GOT3 (cell line): ENCODE data around the gene PLEKHO2.
"Not testable (repeated sequence)": the region's sequence is repeated elsewhere in the genome, so short reads cannot be mapped to it uniquely, and the experiment has no call there.

Experiments
- DNase-seq: peaks from one replicate; lab custom pipeline; 2025; ENCODE audit warnings: mixed read lengths; lab: John Stamatoyannopoulos, UW

PLEKHO2 gene, protein sequence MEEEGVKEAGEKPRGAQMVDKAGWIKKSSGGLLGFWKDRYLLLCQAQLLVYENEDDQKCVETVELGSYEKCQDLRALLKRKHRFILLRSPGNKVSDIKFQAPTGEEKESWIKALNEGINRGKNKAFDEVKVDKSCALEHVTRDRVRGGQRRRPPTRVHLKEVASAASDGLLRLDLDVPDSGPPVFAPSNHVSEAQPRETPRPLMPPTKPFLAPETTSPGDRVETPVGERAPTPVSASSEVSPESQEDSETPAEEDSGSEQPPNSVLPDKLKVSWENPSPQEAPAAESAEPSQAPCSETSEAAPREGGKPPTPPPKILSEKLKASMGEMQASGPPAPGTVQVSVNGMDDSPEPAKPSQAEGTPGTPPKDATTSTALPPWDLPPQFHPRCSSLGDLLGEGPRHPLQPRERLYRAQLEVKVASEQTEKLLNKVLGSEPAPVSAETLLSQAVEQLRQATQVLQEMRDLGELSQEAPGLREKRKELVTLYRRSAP

DNA sequence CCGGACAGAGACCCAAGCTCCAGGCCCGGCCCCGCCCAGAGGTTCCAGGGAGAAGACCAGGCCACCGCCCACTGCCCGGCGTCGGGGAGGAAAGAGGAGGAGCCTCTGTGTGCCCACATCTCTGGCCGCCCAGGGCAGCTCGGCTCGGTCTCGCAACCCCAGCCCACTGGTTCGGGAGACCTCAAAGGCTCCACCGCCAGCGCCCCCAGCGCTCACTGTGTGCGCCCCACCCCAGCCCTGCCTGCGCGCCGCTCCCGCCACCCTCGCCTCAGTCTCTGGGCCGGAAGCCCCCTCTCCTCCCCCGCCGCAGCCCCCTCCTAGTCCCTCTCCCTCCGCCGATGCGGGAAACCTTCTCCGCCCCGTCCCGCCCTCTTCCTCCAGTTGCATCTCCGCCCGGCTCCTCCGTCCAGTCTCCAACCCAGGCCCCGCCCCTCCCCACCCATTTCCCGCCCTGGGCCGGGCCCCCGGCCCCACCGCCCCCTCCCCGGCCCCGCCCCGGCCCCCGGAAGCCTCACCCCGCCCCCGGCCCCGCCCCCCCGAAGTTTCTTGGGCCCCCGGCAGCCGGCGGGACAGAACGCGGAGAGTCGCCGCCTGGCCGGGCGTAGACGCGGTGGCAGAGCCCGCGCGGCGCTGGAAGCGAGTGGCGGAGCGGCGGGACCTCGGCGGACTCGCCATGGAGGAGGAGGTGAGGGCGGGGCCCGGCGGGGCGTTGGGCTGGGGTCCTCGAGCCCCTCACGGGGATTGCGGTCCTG is at the start of gene PLEKHO2:
PLEKHO2 (plus strand) TSS at position 572 of the 752 bp plus-strand sequence; CDS start at position 674, 102 bp downstream.
- peak; percentile 93 for DNase-seq

DNA sequence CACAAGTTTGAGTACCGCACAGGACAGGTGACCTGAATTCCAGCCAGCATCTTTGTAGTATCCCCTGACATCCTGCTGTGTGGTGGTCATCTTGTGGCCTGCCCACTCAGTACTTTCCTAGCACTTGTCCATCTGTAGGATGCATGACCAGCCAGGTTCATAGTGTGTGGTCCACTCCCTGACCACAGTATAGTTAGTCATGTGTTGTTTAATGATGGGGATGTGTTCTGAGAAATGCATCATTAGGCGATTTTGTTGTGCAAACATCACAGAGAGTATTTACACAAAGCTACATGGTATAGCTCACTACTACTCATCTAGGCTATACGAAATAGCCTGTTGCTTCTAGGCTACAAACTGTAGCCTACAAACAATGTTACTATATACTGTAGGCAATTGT is 49.4 kb upstream of the PLEKHO2 start:
- DNase-seq, result no peak

DNA sequence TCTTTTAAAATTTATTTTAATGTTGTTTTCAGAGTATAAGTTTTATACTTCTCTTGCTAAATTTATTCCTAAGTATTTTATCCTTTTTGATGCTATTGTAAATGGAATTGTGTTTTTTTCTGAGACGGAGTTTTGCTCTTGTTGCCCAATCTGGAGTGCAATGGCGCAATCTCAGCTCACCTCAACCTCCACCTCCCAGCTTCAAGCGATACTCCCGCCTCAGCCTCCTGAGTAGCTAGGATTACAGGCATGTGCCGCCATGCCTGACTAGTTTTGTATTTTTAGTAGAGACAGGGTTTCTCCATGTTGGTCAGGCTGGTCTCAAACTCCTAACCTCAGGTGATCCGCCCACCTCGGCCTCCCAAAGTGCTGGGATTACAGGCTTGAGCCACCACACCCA is 46.4 kb upstream of the PLEKHO2 start:
- DNase-seq, result not testable (repeated sequence)

DNA sequence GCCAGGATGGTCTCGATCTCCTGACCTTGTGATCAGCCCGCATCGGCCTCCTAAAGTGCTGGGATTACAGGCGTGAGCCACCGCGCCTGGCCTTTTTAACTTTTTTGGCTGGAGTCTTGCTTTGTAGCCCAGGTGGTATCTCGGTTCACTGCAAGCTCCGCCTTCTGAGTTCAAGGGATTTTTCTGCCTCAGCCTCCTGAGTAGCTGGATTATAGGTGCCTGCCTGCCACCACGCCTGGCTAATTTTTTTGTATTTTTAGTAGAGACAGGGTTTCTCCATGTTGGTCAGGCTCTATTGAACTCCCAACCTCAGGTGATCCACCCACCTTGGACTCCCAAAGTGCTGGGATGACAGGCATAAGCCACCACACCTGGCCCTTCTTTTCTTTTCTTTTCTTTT is 45.8 kb upstream of the PLEKHO2 start:
- not testable (repeated sequence) for DNase-seq

DNA sequence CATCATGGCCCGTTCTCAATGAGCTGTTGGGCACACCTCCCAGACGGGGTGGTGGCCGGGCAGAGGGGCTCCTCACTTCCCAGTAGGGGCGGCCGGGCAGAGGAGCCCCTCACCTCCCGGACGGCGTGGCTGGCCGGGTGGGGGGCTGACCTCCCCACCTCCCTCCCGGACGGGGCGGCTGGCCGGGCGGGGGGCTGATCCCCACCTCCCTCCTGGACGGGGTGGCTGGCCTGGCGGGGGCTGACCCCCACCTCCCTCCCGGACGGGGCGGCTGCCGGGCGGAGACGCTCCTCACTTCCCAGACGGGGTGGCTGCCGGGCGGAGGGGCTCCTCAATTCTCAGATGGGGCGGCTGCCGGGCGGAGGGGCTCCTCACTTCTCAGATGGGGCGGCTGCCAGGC is 42.8 kb upstream of the PLEKHO2 start:
- DNase-seq, result not testable (repeated sequence)

DNA sequence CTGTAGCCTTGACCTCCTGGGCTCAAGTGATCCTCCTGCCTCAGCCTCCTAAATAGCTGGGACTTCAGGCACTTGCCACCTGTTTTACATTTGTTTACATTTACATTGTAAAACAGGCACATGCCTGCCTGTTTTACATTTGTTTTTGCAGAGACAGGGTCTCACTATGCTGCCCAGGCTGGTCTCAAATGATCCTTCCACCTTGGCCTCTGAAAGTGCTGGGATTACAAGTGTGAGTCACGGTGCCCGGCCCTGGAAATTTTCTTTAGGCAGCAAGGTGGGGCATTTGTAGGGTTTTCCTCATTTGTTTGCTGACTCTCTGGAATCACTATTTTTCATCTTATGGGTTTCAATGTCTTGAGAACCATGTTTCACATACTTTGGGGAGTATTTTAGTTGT is 41.2 kb upstream of the PLEKHO2 start:
- DNase-seq, result no peak

DNA sequence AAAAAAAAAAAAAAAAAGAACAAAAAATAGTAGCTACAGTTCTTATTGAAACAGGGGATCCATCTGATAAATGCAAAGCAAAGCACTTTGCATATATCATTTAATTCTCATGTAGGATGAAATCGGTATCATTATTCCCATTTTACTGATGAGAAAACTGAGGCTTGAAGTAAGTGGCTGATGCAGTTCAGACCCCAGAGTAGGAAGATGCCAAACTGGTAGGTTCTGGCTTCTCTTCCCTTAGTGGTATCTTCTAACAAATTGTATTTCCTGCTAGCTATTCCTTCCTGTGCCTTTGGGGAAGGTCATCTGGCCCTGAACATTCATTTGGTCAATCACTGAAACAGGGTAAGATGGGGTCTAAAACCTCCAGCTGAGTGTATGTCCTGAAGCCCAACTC is 38.2 kb upstream of the PLEKHO2 start:
- DNase-seq, result no peak

DNA sequence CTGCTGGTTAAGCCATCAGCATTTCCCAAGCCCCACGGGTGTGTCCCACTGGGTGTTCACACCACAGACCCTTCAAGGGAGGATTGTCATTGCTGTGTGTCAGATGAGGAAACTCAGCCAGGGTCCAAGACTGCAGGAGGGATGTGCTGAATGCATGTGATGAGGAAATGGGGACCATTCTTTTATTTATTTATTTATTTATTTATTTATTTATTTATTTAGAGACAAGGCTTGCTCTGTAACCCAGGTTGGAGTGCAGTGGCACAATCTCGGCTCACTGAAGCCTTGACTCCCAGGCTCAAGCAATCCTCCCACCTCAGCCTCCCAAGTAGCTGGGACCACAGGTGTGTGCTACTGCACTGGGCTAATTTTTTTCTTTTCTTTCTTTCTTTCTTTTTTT is 37.1 kb upstream of the PLEKHO2 start:
- DNase-seq, result no peak

DNA sequence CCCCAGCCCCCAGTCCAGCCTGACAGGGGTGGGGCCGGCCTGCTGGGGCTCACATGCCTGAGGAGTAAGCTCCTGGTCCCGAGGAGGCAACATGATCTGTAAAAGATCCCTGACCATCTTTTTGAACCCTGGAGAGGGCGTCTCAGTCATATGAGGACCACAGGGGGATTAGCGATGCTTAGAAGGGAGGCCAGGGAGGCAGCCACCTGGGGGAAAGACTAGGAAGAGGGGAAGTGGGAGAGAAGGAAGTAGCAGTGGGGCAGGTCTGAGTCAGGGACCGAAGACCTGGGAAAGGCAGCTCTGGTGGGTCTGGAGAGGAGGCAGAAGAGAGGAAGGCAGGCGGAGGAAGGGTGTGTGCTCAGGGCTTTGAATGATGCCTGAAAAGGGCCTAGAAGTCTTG is 35.2 kb upstream of the PLEKHO2 start:
- DNase-seq, result no peak

DNA sequence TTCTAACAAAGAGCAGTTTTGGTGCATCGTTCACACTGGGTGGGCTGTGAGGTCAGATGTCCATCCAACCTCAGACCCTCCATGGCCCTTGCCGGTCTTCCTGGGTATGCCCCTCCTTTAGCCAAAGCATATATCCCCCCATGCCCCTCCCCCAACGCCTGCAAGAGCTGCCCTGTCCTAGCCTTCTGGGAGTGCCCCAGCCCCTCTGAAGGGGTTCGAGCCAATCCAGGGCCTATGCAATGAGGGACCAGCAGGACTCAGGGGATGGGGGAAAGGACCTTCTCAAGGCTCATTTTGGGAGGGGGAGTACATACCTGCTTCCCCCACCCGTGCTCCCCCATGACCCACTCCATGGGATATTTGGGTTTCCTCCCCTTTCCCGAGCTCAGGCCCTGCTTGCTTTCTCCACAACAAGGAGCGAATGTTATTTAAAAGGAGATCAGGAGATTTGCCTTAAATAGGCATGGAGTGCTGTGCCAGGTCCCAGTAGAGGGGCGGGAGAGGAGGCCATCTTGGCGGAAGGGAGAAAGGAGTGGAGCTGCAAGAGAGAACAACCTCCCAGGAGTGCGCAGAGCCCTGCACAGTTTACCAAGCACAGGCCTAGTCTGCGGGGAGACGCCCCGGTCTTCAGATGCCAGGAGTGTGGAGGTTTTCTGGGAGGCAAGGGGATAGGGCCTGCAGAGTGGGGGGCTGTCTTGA is 34.5 kb upstream of the PLEKHO2 start:
- no peak for DNase-seq

DNA sequence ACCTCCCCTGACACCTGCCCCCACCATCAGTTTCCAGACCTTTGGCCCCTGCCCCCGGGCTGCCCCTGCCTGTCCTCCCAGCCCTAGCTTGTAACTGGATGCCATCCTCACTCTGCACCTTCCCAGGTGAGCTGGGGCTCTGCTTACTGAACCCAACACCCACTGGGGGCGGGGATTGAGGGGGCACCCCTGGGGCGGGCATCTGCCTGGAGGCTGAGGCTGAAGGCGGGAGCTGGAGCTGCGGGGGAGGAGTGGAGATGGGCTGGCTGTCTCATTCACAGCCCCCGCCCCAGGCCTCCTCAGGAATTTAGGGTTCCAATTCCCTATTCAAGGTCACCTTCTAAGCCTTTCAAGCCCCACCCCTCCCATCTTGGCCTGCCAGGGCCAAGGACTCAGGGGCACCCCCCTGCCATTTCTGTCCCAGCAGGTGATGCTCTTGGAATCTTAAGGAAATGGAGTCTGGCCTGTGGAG is 33.9 kb upstream of the PLEKHO2 start:
- no peak for DNase-seq

DNA sequence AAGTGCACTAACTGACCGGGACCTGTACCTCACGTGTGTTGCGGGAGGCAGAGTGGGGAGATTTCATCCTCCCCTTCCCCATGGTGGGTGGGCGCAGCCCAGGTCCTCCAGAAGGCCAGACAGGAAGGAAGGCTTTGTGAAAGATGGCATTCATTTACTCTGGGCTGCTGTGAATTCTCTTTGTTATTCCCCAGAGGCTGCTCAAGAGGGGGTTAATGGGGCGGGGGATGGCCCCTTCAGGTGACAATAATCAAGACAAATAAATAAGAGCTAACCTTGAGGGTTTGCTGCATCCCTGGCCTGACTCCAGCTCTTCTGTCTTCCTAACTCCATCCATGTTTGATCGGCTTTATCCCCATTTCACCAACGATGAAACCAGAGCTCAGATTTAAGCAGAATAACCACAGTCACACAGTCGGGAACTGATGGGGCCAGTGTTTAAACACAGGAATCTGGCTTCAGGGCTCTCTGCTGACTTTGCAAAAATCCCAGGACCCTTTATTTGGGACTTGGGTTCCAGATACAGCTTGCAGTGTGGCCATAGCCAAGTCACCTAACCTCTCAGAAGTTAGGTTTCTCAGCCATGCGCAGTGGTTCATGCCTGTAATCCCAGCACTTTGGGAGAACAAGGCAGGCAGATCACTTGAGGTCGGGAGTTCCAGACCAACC is 32.8 kb upstream of the PLEKHO2 start:
- no peak for DNase-seq

DNA sequence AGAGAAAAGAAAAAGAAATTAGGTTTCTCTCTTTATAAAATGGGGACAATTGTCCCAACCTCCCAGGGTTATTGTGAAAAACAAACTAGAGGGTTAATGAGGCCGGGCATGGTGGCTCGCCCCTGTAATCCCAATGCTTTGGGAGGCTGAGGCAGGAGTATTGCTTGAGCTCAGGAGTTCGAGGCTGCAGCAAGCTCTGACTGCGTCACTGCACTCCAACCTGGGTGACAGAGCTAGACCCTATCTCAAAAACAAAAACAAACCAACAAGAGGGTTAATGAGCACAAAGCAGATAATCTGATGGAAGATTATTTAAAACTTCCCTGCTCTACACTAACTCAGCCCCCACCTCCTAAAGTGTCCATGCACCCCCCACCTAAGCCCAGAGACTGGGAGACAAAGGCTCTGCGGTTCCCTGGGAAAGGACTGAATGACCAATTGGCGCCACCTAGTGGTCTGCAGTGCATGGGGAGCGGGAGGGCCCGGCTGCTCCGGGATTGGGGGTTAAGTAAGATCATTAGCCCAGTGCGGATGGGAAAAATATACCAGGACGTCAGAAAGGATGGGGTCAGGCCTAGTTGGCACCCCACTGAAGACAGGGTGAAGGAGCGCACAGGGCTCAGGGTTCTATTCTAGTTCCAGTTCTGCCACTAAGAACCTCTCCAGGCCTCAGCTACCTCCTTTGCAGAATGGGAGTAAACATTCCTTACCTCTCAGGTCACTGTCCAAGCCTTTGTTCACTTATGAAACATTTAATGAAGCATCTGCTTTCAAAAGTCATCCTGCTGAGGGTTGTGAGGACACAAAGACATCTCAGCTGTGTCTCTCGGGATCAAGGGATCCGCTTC is 31.8 kb upstream of the PLEKHO2 start:
- no peak for DNase-seq

DNA sequence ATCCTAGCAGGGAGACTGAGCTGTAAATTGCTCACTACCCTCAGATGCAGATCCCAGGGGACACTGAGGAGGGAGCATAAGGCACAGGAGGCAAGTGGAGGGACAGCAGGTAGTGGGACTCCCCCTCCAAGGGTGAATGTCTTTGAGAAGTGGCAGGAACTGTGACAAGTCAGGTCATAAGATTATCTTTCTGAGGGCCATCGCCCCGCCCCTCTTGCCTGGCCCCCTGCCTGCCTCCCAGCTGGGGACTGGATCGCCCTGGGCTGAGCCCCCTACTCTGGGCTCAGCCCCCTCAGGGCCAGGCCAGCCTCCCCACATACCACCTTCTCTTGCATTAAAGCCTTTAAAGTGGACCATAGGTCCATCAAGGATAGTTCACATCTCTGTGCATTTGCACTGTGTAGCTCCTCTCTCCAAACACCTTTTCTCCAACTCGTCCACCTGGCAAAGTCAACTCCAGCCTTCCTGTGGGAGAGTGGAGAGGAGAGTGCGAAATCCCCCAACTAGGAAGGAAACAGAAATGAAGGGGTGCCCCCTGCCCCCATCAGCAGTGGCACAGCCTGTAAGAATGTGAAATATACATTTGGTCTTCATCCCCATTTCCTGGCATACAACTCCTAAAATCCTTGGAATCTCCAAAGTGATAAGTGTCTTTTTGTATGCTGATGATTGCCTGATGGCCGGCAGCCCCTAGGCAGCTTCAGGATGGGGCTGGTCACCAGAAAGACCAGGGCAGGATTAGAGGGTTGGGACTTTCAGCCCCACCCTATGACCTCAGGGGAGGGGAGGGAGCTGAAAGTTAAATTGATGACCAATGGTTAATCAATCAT is 31.0 kb upstream of the PLEKHO2 start:
- DNase-seq, result no peak

DNA sequence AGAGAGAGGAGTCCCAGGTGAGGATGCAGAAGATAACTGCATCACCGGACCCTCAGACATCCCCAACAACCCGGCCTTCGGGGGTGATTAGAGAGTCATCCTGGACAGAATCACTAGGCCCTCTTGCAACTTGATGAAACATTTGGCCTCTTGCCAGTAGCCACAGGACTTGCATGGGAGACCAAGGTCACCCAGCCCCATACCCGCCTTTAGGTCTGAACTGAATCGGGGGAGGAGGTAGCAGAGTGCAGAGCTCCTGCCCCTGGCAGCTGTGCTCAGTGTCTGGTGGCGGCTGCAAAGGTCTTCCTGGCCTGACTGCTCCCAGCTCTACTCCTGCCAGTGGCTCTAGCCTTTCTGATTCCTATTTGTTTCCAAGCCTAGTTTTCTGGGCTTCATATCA is 28.6 kb upstream of the PLEKHO2 start:
- DNase-seq, result no peak

DNA sequence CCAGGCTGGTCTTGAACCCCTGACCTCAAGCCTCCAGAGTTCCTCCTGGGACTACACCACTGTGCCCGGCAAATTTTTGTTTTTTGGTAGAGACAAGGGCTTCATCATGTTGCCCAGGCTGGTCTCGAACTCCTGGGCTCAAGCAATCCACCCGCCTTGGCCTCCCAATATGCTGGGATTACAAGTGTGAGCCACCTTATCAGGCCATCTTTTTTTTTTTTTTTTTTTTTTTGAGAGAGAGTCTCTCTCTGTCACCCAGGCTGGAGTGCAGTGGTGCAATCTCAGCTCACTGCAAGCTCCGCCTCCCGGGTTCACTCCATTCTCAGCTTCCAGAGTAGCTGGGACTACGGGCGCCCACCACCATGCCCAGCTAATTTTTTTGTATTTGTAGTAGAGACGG is 27.4 kb upstream of the PLEKHO2 start:
- DNase-seq, result not testable (repeated sequence)

DNA sequence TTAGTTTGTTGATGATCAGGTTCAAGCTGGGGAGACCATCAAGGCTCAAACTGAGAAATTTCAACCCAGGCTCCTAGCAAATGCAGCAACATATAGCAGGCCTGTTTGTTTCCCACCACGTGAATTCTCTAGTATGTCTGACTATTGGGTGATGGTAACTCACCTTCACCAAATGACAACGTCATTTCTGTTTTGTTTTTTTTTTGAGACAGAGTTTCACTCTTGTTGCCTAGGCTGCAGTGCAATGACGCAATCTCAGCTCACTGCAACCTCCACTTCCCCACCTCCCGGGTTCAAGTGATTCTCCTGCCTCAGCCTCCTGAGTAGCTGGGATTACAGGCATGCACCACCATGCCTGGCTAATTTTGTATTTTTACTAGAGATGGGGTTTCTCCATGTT is 26.8 kb upstream of the PLEKHO2 start:
- not testable (repeated sequence) for DNase-seq

DNA sequence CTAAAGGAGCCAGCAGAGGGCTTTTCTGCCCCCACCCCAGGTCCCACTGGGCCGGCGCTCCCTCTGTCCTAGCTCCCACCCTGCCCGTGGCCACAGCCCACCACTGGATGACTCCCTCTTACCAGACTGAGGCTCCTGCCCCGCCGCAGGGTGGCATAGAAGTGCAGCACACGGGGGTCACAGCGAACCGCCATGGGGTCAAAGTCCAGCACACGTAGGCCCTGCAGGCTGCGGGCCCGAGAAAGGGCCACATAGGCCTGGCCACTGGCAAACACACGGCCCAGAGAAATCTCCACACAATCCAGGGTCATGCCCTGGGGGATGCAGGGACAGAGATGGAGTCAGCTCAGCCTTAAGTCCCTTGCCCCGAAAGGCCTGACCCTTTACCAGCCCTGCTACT is 25.3 kb upstream of the PLEKHO2 start:
- no peak for DNase-seq

DNA sequence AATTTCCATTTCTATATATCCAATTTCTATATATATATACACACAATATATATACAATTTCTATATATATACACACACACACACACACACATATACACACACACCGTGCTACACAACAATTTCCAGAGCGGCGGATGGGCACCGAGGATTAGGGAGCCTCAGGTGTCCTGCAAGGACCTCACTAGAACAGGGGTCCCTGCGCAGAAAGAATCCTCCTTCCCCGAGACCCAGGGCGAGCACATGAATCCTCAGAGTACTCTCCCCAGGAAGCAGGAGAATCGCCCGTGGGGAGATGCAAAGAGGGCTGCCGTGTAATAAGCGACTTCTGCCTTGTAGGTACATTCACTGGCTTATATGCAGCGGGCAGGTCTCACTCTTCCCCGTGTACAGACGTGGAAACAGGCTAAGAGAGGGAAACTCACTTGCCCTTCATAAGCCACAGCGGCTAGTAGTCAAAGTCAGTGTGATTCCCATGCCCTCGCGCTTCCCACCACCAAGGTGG is 16.7 kb upstream of the PLEKHO2 start:
- no peak for DNase-seq
